OCI-LY1 (cell line): ENCODE results near the gene EGFL7.

Experiments used
- H2AFZ ChIP-seq: fragments of 200-600 bp; sonication (generic), shearing (Covaris generic); 2 replicates; pipeline ENCODE4 v1.6.0; 2014; ENCODE audit warnings: antibody characterized with exemption, mild to moderate bottlenecking, low read length
- H3F3A ChIP-seq: fragments of 200-600 bp; sonication (generic), shearing (Covaris generic); 2 replicates; pipeline ENCODE4 v1.6.0; 2014; ENCODE audit warnings: mild to moderate bottlenecking, antibody characterized with exemption, low read length, moderate library complexity; ENCODE audit not compliant: insufficient read depth
- H3K27ac ChIP-seq: fragments of 200-600 bp; sonication (generic); 2 replicates; pipeline ENCODE4 v1.5.1; 2014; ENCODE audit warnings: low read length, mixed run types, mild to moderate bottlenecking, low read depth; ENCODE audit not compliant: poor library complexity, severe bottlenecking
- H3K27me3 ChIP-seq: fragments of 200-600 bp; sonication (generic); 2 replicates; pipeline ENCODE4 v1.6.0; 2014; ENCODE audit warnings: antibody characterized with exemption, mild to moderate bottlenecking, low read length, moderate library complexity; ENCODE audit not compliant: insufficient read depth
- H3K36me3 ChIP-seq: fragments of 200-600 bp; sonication (generic); 2 replicates; pipeline ENCODE4 v1.6.1; 2014; ENCODE audit warnings: mild to moderate bottlenecking, antibody characterized with exemption, low read length, moderate library complexity, mixed read lengths; ENCODE audit not compliant: insufficient read depth
- H3K4me1 ChIP-seq: fragments of 200-600 bp; sonication (generic); 2 replicates; pipeline ENCODE4 v1.5.1; 2014; ENCODE audit warnings: mild to moderate bottlenecking, low read length, moderate library complexity; ENCODE audit not compliant: insufficient read depth, severe bottlenecking
- H3K4me2 ChIP-seq: fragments of 200-600 bp; sonication (generic), shearing (Covaris generic); 2 replicates; pipeline ENCODE4 v1.6.1; 2014; ENCODE audit warnings: low read length
- H3K4me3 ChIP-seq: fragments of 200-600 bp; sonication (generic); 2 replicates; pipeline ENCODE4 v1.5.1; 2014; ENCODE audit warnings: low read length, low read depth, mild to moderate bottlenecking, mixed read lengths; ENCODE audit not compliant: poor library complexity, severe bottlenecking
- H3K79me2 ChIP-seq: fragments of 200-600 bp; shearing (Covaris generic); 2 replicates; pipeline ENCODE4 v1.6.1; 2016; ENCODE audit warnings: mixed run types, low read length, mixed read lengths; ENCODE audit not compliant: insufficient read depth
- H3K9ac ChIP-seq: fragments of 200-600 bp; sonication (generic), shearing (Covaris generic); 2 replicates; pipeline ENCODE4 v1.6.1; 2014; ENCODE audit warnings: mild to moderate bottlenecking, low read length, mixed read lengths
- H3K9me2 ChIP-seq: fragments of 200-600 bp; sonication (generic), shearing (Covaris generic); 2 replicates; pipeline ENCODE4 v1.6.1; 2014; ENCODE audit warnings: low read depth, mild to moderate bottlenecking, low read length, mixed read lengths
- H3K9me3 ChIP-seq: fragments of 200-600 bp; shearing (Covaris generic); 2 replicates; pipeline ENCODE4 v1.6.1; 2014; ENCODE audit warnings: low read length, mixed read lengths
- H4K20me1 ChIP-seq: fragments of 200-600 bp; sonication (generic), shearing (Covaris generic); 2 replicates; pipeline ENCODE4 v1.6.0; 2016; ENCODE audit warnings: mild to moderate bottlenecking, low read length; ENCODE audit not compliant: insufficient read depth
- EZH2 ChIP-seq: fragments of 200-600 bp; sonication (generic), shearing (Covaris generic); IDR thresholded peaks from 2 replicates; pipeline ENCODE4 v1.8.0; 2017; ENCODE audit warnings: borderline replicate concordance, mixed run types, mild to moderate bottlenecking, antibody characterized with exemption, low read length, moderate library complexity, mixed read lengths
- TF ChIP-seq, protein P1 (sequence below): fragments of 200-600 bp; sonication (generic), shearing (Covaris generic); IDR thresholded peaks from 2 replicates; pipeline ENCODE4 v1.5.1; 2017; ENCODE audit warnings: mild to moderate bottlenecking, antibody characterized with exemption, low read length, moderate library complexity, mixed read lengths

The EGFL7 gene

DNA sequence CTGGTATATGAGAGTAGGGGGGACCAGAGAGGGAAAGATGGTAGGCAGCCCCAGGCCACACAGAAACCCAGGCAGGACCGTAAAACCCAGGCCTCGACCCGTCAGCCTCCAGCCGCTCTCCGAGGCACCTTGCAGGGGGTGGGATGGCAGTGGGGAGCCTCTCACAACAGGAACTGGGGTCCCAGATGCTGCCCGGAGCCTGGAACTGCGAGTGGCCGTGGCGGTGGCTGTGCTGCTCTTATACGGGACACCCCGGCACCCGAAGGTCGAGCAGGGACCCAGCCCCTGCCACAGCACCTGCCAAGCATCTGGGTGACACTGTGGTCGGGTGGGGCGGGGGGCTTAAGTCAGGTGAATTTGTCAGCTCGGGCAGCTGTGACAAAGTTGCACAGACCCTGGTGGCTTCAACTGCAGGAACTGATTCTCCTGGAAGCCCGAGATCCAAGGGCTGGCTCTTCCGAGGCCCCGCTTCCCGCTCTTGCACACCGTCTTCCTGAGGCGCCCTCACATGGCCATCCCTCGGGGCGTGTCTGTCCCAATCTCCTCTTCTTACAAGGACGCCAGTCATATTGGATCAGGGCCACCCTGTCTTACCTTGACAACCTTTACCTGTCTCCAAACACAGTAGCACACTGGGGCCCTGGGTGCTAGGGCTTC is 47.6 kb upstream of the EGFL7 start:
- no peak overlapping the region for H3K27ac ChIP-seq
- no peaks in the 10 kb centered on the region for H3F3A ChIP-seq
- no peaks in the 10 kb centered on the region for H3K79me2 ChIP-seq
- no peak overlapping the region for H2AFZ ChIP-seq
- no peaks in the 10 kb centered on the region for H3K36me3 ChIP-seq
- H3K4me2 ChIP-seq: no peak overlapping the region
- H3K27me3 ChIP-seq: no peaks in the 10 kb centered on the region; the same call in 1 of the 2 replicates
- H3K4me3 ChIP-seq: no peak overlapping the region
- H3K9ac ChIP-seq: no peak overlapping the region
- H3K4me1 ChIP-seq: no peaks in the 10 kb centered on the region
- TF ChIP-seq, protein P1, sequence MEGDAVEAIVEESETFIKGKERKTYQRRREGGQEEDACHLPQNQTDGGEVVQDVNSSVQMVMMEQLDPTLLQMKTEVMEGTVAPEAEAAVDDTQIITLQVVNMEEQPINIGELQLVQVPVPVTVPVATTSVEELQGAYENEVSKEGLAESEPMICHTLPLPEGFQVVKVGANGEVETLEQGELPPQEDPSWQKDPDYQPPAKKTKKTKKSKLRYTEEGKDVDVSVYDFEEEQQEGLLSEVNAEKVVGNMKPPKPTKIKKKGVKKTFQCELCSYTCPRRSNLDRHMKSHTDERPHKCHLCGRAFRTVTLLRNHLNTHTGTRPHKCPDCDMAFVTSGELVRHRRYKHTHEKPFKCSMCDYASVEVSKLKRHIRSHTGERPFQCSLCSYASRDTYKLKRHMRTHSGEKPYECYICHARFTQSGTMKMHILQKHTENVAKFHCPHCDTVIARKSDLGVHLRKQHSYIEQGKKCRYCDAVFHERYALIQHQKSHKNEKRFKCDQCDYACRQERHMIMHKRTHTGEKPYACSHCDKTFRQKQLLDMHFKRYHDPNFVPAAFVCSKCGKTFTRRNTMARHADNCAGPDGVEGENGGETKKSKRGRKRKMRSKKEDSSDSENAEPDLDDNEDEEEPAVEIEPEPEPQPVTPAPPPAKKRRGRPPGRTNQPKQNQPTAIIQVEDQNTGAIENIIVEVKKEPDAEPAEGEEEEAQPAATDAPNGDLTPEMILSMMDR: no peak
- no peak for TF ChIP-seq EZH2
- no peaks in the 10 kb centered on the region for H4K20me1 ChIP-seq
- no peaks in the 10 kb centered on the region for H3K9me2 ChIP-seq
- no peaks in the 10 kb centered on the region for H3K9me3 ChIP-seq

DNA sequence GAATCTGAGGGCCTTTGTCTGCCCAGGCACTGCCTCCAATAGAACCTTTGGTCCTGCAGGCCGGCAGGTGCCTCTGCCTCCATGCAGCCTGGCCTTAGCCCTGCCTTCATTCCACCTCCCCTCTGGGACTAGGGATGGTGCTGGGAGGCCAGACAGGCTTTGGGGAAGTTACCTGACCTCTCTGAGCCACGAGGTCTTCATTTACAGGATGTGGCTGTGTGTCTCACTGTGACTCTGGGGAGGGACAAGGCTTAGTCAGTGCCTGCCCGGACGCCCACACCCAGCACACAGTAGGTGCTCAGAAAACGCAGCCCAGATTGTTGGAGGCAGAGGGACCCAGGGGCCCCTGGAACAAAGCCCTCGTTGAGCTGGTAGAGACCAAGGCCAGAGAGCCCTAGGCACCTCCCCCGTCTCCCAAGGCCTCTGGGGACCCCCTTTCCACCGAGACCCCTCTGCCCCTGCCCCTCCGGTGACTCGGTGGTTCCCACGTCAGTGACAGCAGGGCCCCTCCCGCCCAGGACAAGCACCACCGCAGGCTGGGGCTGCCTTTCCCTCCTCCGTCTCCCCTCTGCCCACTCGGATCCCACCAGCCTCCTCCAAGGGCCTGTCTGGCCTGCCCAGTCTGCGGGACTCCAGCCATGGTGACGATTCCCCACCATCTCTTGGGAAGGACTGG is 46.9 kb upstream of the EGFL7 start:
- Histone ChIP-seq H4K20me1 (no peaks in the 10 kb centered on the region), H2AFZ (no peak overlapping the region), H3F3A (no peaks in the 10 kb centered on the region), H3K4me2 (no peak overlapping the region), H3K4me1 (no peaks in the 10 kb centered on the region), H3K27ac (no peak overlapping the region), H3K79me2 (no peaks in the 10 kb centered on the region), H3K9me2 (no peaks in the 10 kb centered on the region), H3K36me3 (no peaks in the 10 kb centered on the region), H3K9me3 (no peaks in the 10 kb centered on the region), H3K27me3 (no peaks in the 10 kb centered on the region; the same call in 1 of the 2 replicates), H3K4me3 (no peak overlapping the region), H3K9ac (no peak overlapping the region)
- TF ChIP-seq, protein P1: no peak
- TF ChIP-seq EZH2: no peak

DNA sequence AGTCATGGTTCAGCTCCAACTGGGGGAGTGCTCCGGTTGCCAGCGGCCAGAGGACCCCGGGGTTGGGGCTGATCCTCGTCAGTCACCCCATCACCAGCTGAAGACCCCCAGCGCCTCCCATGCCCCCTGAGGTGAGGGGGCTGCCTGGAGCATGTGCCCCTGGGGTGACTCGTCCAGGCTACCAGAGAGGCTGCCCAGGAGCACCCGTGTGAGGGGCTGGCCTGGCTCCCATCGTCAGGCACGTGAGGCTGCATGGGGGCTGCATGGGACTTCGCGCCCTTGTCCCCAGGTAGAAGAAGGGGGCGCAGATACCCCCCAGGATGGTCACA is 46.4 kb upstream of the EGFL7 start:
- no peaks in the 10 kb centered on the region for H3K79me2 ChIP-seq
- TF ChIP-seq, protein P1: no peak
- no peak for TF ChIP-seq EZH2
- H3K27ac ChIP-seq: no peak overlapping the region
- H3K27me3 ChIP-seq: no peaks in the 10 kb centered on the region; the same call in 1 of the 2 replicates
- no peak overlapping the region for H3K4me2 ChIP-seq
- H3K36me3 ChIP-seq: no peaks in the 10 kb centered on the region
- no peaks in the 10 kb centered on the region for H3K9me2 ChIP-seq
- H3K9me3 ChIP-seq: no peaks in the 10 kb centered on the region
- H2AFZ ChIP-seq: no peak overlapping the region
- H3K4me1 ChIP-seq: no peaks in the 10 kb centered on the region
- no peak overlapping the region for H3K9ac ChIP-seq
- H3K4me3 ChIP-seq: no peak overlapping the region
- H4K20me1 ChIP-seq: no peaks in the 10 kb centered on the region
- no peaks in the 10 kb centered on the region for H3F3A ChIP-seq
